Measurements from ENCODE around the gene TNPO3.
"Not testable (repeated sequence)": the region's sequence is repeated elsewhere in the genome, so short reads cannot be mapped to it uniquely, and the experiment has no call there.

The TNPO3 gene

DNA sequence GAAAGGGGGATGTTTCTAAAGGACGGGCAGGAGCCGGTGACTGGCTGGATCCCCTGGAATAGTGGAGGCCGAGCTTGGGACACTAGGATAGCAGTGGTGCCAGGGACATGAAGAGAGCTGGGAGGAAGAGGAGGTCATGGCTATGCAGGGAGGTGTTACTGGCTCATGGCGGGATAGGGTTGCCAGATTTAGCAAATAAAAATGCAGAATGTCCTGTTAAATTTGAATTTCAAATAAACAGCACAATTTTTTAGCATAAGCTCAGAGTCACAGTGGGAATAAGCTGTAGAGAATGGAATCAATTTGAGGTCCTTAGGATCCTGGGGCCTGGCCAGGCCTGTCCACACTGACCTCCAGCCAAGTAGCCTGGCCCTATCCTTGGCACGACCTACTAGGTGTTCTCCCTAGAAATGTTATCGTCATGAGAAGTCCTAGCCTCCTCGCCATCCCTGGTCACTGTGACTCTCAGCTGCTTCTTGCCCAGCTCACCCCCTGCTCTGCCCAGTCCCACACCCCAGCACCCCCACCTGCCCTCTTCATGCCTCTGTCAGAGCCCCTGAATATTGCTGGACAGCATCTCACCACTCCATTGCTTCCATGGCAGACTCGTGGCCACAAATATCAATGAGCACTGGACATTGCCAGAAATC lies 136.8 kb downstream of the TNPO3 start:
- FAIRE-seq: no peak

DNA sequence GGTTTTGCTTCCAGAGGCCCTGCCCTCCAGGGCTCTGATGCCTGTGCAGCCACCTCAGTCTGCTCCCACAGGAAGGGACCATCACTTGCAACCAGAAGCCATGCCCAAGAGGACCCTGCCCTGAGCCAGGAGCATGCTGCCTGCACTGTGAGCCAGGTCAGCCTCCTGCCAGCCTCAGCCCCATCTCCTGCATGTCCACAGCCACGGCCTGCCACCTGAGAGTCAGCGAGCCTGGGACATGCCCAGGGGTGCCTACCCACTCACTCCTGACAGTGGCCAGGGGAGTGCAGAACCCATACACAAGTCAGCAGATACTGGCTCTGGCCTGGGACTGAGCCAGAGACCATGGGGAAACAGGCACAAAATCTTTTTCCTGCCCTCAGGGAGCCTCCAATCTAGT lies 137.8 kb downstream of the TNPO3 start:
- no peak for FAIRE-seq

- no peak for FAIRE-seq
Observed at GRCh38 chr7:128916643-128916915, 138.3 kb downstream of the TNPO3 start.

- no peak for FAIRE-seq
Observed at GRCh38 chr7:128915841-128916642, 138.9 kb downstream of the TNPO3 start.

- no peak for FAIRE-seq
Observed at GRCh38 chr7:128915271-128915819, 139.6 kb downstream of the TNPO3 start.

DNA sequence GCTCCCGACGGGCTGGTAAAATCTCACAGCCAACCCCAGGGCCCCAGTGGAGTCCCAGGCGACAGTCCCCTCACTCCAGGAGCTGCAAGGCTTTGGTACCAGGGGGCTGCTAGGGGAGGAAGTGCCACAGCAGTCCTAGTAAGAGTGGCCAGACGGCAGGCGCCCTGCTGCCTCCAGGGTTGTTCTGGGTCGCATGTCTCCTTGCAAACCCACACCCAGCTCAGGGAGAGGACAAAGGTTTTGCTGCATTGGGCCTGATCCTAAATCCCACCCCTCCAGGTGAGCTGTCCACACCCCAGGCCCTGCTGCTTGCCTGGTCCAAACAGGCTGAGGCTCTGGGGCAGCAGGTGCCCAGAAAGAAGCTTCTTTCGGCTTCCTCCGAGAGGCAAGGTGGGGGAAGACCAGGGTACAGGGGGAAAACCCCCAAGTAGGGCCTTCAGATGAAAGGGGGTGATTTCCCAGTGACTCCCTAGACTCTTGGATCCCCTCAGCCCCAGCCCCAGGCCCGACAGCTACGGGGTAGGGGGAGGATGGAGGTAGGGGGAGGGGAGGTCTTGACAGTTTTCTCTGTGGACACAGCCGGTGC lies 140.3 kb downstream of the TNPO3 start:
- FAIRE-seq: no peak

DNA sequence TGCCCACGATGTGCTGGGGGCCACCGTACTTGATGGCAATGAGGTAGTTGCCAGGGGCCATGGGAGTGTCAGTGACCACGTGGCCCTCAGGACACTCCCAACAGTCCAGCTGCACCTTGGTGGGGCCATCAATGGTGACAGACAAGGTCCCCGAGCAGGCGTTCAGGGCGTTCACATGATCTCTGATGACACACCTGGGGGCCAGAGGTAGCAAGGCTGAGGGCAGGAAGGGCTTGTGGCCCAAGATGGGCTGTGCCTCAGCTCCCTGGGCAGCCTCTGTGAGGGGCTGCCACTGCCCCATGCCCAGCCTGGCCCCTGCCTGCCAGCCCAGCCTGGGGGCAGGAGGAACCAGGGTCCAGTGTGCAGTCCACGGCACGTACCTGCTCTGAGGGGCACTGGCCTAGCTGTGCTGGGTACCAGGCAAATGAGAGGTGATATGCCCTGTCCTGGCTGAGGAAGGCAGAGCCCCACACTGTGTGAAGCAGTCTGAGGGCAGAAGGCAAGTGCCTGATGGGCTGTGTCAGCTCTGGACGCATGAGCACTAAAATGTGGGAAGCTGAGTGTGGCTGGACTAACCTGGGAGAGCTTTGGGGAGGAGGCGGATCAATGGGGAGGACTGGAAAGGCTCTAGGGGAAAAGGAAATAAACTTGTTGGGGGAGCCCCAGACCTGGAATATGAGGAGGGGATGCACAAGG lies 140.9 kb downstream of the TNPO3 start:
- no peak for FAIRE-seq

DNA sequence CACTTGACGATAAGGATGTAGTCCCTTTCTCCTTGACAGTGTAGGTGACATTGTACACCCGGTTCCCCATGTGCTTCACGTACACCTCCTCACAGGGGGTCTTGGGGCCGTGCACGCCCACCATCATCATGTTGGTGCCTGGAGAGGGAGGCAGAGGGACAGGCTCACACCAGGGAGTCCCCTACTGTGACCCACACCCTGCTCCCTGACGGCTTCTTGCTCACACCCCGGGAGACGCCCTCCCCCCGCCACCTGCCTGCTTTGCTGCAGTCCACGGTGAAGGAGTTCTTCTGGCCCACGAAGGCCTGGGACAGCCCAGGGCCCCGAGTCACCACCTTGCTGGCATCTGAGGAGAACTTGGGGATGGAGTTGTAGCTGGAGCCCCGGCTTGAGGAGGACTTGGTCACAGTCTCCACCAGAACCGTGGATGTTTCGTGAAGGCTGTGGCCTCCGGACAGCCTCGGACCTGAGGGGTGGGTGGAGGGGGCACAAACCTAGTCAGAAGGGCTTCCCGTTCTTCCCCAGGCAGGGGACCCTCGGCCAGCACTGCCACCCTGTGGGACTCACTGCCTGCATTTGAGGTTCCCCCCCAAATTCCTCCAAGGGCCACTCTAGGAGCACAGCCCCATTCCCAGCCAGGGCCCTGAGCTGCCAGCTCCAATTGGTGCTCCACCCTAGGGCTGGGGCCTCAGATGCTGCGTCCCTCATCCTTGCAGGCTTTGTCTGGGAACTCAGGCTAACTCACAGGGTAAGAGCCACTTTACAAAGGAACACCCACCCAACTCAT lies 142.0 kb downstream of the TNPO3 start:
- not testable (repeated sequence) for FAIRE-seq

DNA sequence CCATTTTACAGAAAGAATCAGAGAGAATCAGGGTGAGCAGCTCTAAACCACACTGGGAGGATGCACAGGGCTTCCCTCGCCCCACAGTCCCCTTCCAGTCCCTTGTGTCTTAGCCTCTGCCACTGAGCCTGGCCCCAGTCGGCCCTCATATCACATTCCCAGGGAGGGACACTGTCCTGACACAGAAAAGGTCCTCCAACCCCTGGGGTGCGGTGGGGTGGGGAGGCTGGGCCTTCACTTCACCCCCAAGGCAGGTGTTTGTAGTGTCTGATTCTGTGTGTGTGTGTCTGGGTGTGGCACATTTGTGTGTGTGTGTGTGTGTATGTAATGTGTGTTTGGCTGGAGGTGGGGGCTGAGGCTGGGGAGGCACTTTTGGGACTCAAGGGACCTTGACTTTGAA lies 142.6 kb downstream of the TNPO3 start:
- FAIRE-seq: no peak

GRCh38 chr7:128911423-128912031 lies 143.4 kb downstream of the TNPO3 start:
- no peak for FAIRE-seq

DNA sequence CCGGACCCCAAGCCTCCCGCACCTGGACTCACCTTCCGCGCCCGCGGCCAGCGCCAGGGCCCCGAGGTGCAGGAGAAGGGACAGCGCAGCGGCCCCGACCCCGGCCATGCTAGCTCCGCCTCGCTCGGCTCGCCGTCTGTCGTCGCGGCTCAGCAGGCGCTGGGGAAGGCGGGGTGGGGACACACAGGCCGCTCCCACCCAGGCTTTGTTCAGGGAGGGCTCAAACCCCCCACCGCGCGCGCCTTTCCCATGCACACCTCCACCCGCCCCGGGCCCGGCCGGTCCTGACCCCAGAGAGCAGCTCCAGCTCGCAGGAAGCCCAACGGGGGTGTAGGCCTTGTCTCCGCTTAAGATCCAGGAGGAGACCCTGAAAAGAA lies 144.4 kb downstream of the TNPO3 start, which contains the start of gene KCP:
KCP (minus strand) TSS at position 141 of the 377 bp plus-strand sequence; CDS start at position 108, 33 bp downstream.
- no peak for FAIRE-seq

DNA sequence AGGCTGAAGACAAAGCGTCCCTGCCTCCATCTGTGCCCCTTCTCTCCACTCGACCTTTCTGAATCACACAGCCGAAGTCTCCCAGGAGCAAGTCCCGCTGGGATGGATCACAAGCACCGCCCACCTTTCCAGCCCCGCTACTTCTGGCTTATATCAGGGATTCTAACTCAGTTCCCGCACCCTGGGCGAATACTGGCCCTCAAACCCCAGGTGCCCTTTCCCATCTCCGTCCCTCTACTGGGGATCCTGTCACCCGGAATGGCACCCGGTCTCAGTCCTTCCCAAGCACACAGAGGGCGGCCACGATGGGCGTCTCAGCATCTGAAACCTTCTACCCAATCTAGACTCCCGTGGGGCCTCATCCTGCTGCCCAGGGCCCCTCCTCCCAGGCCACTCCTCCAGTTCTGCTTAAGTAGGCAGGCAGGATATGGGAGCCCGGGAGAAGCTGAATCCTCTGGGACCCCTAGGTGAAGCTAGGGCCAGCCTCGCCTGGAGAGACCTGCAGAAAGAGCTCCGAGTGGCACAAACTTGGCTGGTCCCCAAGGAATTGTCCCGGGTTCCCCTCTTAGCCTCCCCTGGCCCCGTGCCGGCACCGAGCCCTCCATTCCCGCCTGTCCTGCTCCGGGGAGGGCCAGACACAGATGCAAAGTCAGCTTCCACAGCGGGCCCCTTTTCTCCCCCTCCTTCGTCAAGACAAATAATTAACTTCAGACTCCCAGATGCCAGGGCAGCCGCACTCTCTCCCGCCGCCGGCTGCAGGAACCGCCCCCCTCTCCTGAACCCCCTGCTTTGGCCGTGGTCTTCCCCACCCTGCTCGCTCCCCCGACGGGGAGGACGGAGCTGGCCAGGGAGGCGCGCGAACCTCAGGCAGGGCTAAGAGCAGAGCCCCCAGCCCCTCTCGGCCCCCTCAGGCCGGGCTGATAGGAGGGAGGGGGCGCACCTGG lies 145.0 kb downstream of the TNPO3 start:
- no peak for FAIRE-seq

- FAIRE-seq: no peak
Observed at GRCh38 chr7:128908750-128909624, 145.9 kb downstream of the TNPO3 start.

DNA sequence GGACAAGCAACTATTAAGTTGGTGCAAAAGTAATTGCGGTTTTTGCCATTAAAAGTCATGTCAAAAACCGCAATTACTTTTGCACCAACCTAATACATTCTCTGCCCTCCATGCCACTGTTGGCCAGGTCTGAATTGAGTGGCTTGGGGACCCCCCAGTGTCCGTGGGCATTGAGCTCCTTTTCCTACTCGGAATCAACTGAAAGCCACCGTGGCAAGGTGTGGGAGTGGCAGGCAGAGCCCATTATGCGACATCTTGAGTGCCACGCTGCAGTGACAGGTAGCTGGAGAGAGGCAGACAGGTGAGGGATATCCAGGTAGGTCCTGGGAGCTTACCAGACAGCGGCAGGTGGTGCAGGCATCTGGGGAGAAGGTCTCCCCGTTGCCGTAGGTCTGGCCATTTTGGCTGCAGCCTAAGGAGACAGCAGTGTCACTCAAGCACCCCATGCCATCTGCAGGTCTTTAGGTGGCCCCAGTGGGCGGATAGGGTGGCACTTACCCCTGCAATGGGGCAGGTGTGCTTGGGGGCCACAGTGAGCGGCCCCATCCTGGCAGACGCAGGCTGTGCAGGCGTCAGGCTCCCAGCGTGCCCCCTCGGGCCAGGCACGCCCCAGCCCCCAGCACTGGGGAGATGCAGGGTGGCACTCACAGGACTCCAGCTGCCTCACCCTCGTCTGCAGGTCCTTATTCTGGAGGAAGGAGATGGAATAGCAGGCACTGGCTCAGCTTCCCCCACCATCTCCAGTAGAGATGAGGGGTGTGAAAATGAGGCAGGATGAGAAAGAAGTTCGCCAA lies 147.9 kb downstream of the TNPO3 start:
- FAIRE-seq: no peak

DNA sequence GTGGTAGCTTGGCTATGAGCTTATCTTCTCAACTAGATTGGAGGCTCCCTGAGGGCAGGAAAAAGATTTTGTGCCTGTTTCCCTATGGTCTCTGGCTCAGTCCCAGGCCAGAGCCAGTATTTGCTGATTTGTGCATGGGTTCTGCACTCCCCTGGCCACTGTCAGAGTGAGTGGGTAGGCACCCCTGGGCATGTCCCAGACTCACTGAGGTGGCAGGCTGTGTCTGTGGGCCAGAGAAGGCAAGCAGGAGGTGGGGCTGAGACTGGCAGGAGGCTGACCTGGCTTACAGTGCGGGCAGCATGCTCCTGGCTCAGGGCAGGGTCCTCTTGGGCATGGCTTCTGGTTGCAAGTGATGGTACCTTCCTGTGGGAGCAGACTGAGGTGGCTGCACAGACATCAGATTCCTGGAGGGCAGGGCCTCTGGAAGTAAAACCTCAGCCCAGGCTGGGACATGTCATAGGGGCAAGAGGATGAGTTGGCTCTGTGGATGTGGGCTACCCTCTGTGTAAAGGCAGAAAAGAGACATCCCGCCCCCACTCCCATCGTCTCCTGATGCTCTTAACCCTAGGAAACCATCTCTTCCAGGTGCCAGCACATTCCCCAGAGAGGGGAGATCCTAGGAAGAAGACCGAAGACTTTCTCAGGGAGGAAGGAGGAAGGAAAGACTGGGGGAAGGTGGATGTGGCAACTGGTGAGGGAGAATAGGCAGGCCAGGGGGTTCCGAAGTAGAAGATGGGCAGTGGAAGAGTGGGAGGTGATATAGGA lies 148.7 kb downstream of the TNPO3 start:
- no peak for FAIRE-seq

GRCh38 chr7:128904381-128905197 lies 150.3 kb downstream of the TNPO3 start:
- FAIRE-seq: no peak
